Measurements from ENCODE around the gene TEX14. TPM values are rescaled to one million over a fixed set of nuclear protein-coding genes. Genes with fewer than 3 reads are reported as not detected.

Gene TEX14
- total RNA-seq, 4 donors from 2014 or later = 0.11 to 2.3 (median 0.27) TPM

DNA sequence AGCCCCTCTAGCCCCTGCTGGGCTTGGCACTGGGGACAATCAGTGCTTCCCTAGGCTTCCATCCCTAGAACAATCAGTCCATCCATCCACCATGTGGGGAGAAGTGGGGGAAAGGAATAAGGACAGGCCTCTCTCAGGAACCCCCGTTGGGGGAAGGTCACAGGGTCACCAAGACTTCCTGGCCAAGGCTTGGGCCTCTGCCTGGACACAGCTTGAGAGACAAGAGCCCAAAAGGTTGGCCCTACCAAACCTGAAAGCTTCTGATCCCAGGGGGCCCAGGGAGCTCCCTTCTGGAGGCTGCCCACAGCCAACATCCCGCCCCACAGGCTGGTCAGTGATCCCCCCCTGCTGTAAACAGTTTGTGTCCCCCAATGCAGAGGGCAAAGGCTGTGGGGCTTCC is 161.2 kb downstream of the TEX14 start:
- peaks cover 6 to 35% of the 10 kb centered on the region in 2 donors for H3K4me1 ChIP-seq
- no peaks in the 10 kb centered on the region for H3K9me3 ChIP-seq
- DNase-seq = no peak
- intact Hi-C loops (cut with DNase I) = no loop called here
- 43 to 45% methylated on average over 1 of the region's 2 CpGs for WGBS, 2 donors
- no peaks in the 10 kb centered on the region for H3K27me3 ChIP-seq
- H3K36me3 ChIP-seq = no peaks in the 10 kb centered on the region
- H3K4me3 ChIP-seq (replicated peaks in 1 of 3) = no peak overlapping the region
- TF ChIP-seq, protein P1, sequence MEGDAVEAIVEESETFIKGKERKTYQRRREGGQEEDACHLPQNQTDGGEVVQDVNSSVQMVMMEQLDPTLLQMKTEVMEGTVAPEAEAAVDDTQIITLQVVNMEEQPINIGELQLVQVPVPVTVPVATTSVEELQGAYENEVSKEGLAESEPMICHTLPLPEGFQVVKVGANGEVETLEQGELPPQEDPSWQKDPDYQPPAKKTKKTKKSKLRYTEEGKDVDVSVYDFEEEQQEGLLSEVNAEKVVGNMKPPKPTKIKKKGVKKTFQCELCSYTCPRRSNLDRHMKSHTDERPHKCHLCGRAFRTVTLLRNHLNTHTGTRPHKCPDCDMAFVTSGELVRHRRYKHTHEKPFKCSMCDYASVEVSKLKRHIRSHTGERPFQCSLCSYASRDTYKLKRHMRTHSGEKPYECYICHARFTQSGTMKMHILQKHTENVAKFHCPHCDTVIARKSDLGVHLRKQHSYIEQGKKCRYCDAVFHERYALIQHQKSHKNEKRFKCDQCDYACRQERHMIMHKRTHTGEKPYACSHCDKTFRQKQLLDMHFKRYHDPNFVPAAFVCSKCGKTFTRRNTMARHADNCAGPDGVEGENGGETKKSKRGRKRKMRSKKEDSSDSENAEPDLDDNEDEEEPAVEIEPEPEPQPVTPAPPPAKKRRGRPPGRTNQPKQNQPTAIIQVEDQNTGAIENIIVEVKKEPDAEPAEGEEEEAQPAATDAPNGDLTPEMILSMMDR (IDR thresholded peaks at IDR 0.05) = no peak
- no peak for TF ChIP-seq POLR2A (IDR thresholded peaks at IDR 0.05)
- peak overlapping the region in 1 of 3 donors; percentile 10 for H3K27ac ChIP-seq

DNA sequence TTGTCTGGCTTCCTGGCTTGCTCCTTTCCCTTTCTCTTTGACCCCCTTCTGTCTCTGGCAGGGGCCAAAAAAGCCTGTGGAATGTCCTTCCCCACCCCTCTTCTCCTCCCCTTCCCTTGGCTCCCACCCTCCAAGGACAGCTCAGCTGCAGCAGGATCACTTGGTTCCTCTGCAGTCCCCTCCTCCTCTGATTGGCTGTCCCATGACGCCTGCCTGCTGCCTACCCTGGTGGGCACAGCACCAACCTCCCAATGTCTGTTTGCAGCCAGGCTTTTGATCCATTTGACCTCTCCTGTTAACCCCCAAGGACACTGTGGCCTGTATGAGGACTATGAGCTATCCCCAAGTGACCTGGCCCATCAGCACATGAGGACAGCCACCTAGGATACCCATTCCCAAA is 162.6 kb downstream of the TEX14 start:
- no peak overlapping the region for H3K27ac ChIP-seq
- H3K36me3 ChIP-seq = no peaks in the 10 kb centered on the region
- no peak overlapping the region for H3K4me3 ChIP-seq (replicated peaks in 1 of 3)
- H3K27me3 ChIP-seq = no peaks in the 10 kb centered on the region
- intact Hi-C loops (cut with DNase I) = loop anchor here (10.0 kb wide), 1 partner anchor 56 kb away; no protein-coding TSS in a partner anchor
- peaks cover 6 to 43% of the 10 kb centered on the region in 2 donors for H3K4me1 ChIP-seq
- no peak for DNase-seq
- 15 to 72% methylated on average over 1 of the region's 1 CpG for WGBS, 2 donors
- H3K9me3 ChIP-seq = no peaks in the 10 kb centered on the region
- TF ChIP-seq POLR2A (IDR thresholded peaks at IDR 0.05) = no peak
- TF ChIP-seq, protein P1 (IDR thresholded peaks at IDR 0.05) = no peak

DNA sequence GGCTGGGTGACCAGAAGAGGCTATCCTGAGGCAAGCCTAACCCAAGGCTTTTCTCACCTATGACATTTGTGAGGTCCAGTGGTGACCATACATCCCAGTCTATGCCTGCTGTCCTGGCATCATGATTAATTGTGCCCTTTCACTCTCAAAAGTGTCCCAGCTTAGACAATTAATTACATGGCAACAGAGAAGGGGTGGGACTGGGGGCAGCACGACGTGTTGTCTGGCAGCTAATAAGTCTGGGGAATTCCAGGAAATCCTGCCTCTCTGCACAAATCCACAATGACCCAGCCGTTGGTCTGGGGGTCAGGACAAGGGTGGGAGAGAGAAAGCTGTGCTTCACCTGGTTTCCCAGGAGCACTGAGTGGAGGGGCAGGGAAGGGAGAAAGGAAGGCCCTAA is 163.4 kb downstream of the TEX14 start:
- Histone ChIP-seq H3K9me3 (no peaks in the 10 kb centered on the region), H3K27ac (peak overlapping the region in 2 of 3 donors; percentile 5 to 45), H3K36me3 (no peaks in the 10 kb centered on the region), H3K27me3 (no peaks in the 10 kb centered on the region), H3K4me1 (peaks cover 6 to 43% of the 10 kb centered on the region in 2 donors), H3K4me3 (replicated peaks in 1 of 3) (no peak overlapping the region)
- no peak for DNase-seq
- WGBS, 2 donors = 33 to 42% methylated on average over 3 of the region's 3 CpGs
- intact Hi-C loops (cut with DNase I) = loop anchor here (10.0 kb wide), 1 partner anchor 56 kb away; no protein-coding TSS in a partner anchor
- TF ChIP-seq, protein P1 (IDR thresholded peaks at IDR 0.05) = no peak
- TF ChIP-seq POLR2A (IDR thresholded peaks at IDR 0.05) = no peak

DNA sequence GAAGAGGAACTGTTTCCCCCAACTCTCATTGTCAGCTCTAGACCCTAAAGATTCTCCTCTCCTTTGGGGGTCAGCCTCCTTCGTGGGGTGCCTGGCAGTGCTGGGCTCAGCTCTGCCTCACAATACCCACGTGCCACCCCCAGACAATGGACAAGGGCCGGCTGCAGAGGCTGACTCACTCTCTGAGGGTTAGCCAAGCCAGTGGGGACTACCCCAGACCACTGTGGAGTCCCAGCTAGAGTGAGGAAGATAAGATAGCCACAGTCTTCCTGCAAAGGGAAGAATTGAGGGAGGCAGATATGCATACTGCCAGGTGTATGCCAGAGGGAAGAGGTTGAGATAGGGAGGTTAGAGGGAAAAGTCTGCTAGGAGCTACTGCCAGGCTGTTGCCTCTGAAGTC is 163.9 kb downstream of the TEX14 start:
- 62 to 63% methylated on average over 3 of the region's 3 CpGs for WGBS, 2 donors
- H3K4me1 ChIP-seq = peaks cover 6 to 43% of the 10 kb centered on the region in 2 donors
- H3K4me3 ChIP-seq (replicated peaks in 1 of 3) = no peak overlapping the region

DNA sequence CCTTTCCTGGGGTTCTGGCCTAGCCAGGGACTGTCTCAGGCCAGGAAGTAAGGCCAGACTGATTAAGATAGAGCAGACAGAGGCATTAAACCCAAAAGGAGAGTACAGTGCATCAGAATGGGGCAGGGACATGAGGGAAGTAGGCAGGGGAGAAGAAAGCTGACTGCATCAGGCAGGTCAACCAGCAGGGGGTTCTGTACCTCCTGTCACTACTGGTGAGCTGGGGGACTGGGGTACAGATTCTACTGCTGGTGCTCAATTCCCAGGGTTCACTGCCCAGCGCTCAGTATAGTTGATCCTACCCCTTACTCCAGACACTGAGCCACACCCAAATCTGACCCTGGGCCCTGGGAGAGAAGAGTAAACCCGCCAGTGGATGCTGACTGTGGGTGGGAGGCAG is 164.5 kb downstream of the TEX14 start:
- TF ChIP-seq, protein P1 (IDR thresholded peaks at IDR 0.05) = no peak
- no peak for TF ChIP-seq POLR2A (IDR thresholded peaks at IDR 0.05)
- Histone ChIP-seq H3K27ac (peak overlapping the region in 2 of 3 donors; percentile 12 to 36), H3K4me3 (replicated peaks in 1 of 3) (no peak overlapping the region), H3K4me1 (peaks cover 3 to 37% of the 10 kb centered on the region in 2 donors), H3K9me3 (no peaks in the 10 kb centered on the region), H3K36me3 (no peaks in the 10 kb centered on the region), H3K27me3 (no peaks in the 10 kb centered on the region)
- WGBS, 2 donors = 76 to 100% methylated on average over 2 of the region's 2 CpGs
- intact Hi-C loops (cut with DNase I) = loop anchor here (10.0 kb wide), 1 partner anchor 57 kb away; no protein-coding TSS in a partner anchor
- DNase-seq = no peak

More for the DNA sequence above, 163.9 kb downstream of the TEX14 start:
- Histone ChIP-seq H3K27ac (peak overlapping the region in 1 of 3 donors; percentile 45), H3K36me3 (no peaks in the 10 kb centered on the region), H3K9me3 (no peaks in the 10 kb centered on the region), H3K27me3 (no peaks in the 10 kb centered on the region)
- intact Hi-C loops (cut with DNase I) = loop anchor here (10.0 kb wide), 1 partner anchor 57 kb away; no protein-coding TSS in a partner anchor
- DNase-seq = no peak
- TF ChIP-seq, protein P1 (IDR thresholded peaks at IDR 0.05) = no peak
- no peak for TF ChIP-seq POLR2A (IDR thresholded peaks at IDR 0.05)
